K562 (cell line): ENCODE data around the gene DAP. TPM values are rescaled to one million over a fixed set of nuclear protein-coding genes. Genes with fewer than 3 reads are reported as not detected.

Experiments used
- CTBP1 ChIP-seq: fragments of 450-650 bp; IDR thresholded peaks from 2 replicates; pipeline ENCODE4 v1.6.1; 2016; ENCODE audit warnings: borderline replicate concordance
- ETS1 ChIP-seq: conservative IDR thresholded peaks from 2 replicates; pipeline ENCODE4 v1.6.1; 2011; ENCODE audit warnings: low read depth, mild to moderate bottlenecking, low read length; ENCODE audit not compliant: control insufficient read depth
- ETV6 ChIP-seq, 3 experiments: fragments of 150-350 bp in 1 of 3; sonication (generic) in 1 of 3; formaldehyde crosslinking in 1 of 3; IDR thresholded peaks; 2 replicates each; pipeline versions ENCODE4 v1.6.1 to v1.8.0; 2014 to 2022; ENCODE audit warnings: borderline replicate concordance in 2 of 3, low read depth in 2 of 3, antibody characterized with exemption in 1 of 3, low read length in 1 of 3, mild to moderate bottlenecking in 1 of 3, missing genetic modification reagents in 1 of 3
- POLR2H ChIP-seq: IDR thresholded peaks from 2 replicates; pipeline ENCODE4 v1.6.1; 2016; ENCODE audit warnings: missing genetic modification characterization, low read depth, mild to moderate bottlenecking, control low read depth, missing compliant biosample characterization, moderate library complexity
- RBFOX2 ChIP-seq: fragments of 200-400 bp; formaldehyde crosslinking; IDR thresholded peaks from 2 replicates; pipeline ENCODE4 v1.6.1; 2017; ENCODE audit warnings: low read depth, mild to moderate bottlenecking, low read length, moderate library complexity
- ZNF175 ChIP-seq: fragments of 200-800 bp; sonication (Bioruptor generic); IDR thresholded peaks from 2 replicates; pipeline ENCODE4 v1.6.1; 2016; ENCODE audit warnings: low read depth, mild to moderate bottlenecking, missing genetic modification characterization, missing compliant biosample characterization
- ZNF449 ChIP-seq: fragments of 250-450 bp; sonication (Bioruptor Pico); IDR thresholded peaks from 2 replicates; pipeline ENCODE4 v1.8.0; 2022; ENCODE audit warnings: moderate library complexity, mild to moderate bottlenecking, inconsistent platforms
- ZNF766 ChIP-seq: fragments of 200-800 bp; sonication (Bioruptor generic); conservative IDR thresholded peaks from 2 replicates; pipeline ENCODE4 v1.6.1; 2016; ENCODE audit warnings: missing genetic modification characterization, missing compliant biosample characterization
- polyA plus RNA-seq, 8 experiments: library from polyadenylated mRNA; depleted of rRNA in 4 of 8; stranded (reverse) in 5 of 8; unstranded in 3 of 8; fragments of >200 nt; fragmentation: Nextera tagmentation in 2 of 8; fragmentation: Illumina TruSeq in 1 of 8; extraction: Ambion mirVana in 2 of 8; extraction: Trizol in 1 of 8; gene quantifications; 2 replicates each; pipeline versions ENCODE4 v1.2.1 to v1.2.3, GENCODE V29; 2011 to 2014; ENCODE audit warnings: inconsistent platforms in 1 of 8, missing spikeins in 1 of 8
- total RNA-seq, 7 experiments: library from RNA; depleted of rRNA in 6 of 7; stranded (reverse); fragments of >200 nt in 6 of 7; fragmentation: Illumina TruSeq in 2 of 7; extraction: Trizol in 2 of 7; gene quantifications; 2 replicates each; pipeline versions ENCODE4 v1.2.1 to v1.2.3, GENCODE V29; 2011 to 2021; ENCODE audit warnings: low replicate concordance in 1 of 7
- TF ChIP-seq, protein P1 (sequence below), 2 experiments: fragments of 450-650 bp in 1 of 2; sonication (generic) in 1 of 2; formaldehyde crosslinking in 1 of 2; IDR thresholded peaks; 2 replicates each; pipeline versions ENCODE4 v1.7.1 to v1.9.0; 2016 to 2022; ENCODE audit warnings: inconsistent platforms in 1 of 2, mild to moderate bottlenecking in 1 of 2, missing genetic modification reagents in 1 of 2
- TF ChIP-seq, protein P2 (sequence below), 2 experiments: fragments of 450-650 bp in 1 of 2; sonication (generic) in 1 of 2; formaldehyde crosslinking in 1 of 2; IDR thresholded peaks in 1 of 2; conservative IDR thresholded peaks in 1 of 2; 2 replicates each; pipeline versions ENCODE4 v1.6.1 to v1.8.1; 2016 to 2023; ENCODE audit warnings: mild to moderate bottlenecking in 2 of 2, moderate library complexity in 2 of 2, inconsistent platforms in 1 of 2, missing genetic modification reagents in 1 of 2

DAP gene
- total and polyA plus RNA-seq, 9 of the 15 experiments (the other 6 are each of a cell fraction or from before 2014, with no cell fraction given), result 14.1 to 151 (median 34.5) TPM

- TF ChIP-seq, protein P1, sequence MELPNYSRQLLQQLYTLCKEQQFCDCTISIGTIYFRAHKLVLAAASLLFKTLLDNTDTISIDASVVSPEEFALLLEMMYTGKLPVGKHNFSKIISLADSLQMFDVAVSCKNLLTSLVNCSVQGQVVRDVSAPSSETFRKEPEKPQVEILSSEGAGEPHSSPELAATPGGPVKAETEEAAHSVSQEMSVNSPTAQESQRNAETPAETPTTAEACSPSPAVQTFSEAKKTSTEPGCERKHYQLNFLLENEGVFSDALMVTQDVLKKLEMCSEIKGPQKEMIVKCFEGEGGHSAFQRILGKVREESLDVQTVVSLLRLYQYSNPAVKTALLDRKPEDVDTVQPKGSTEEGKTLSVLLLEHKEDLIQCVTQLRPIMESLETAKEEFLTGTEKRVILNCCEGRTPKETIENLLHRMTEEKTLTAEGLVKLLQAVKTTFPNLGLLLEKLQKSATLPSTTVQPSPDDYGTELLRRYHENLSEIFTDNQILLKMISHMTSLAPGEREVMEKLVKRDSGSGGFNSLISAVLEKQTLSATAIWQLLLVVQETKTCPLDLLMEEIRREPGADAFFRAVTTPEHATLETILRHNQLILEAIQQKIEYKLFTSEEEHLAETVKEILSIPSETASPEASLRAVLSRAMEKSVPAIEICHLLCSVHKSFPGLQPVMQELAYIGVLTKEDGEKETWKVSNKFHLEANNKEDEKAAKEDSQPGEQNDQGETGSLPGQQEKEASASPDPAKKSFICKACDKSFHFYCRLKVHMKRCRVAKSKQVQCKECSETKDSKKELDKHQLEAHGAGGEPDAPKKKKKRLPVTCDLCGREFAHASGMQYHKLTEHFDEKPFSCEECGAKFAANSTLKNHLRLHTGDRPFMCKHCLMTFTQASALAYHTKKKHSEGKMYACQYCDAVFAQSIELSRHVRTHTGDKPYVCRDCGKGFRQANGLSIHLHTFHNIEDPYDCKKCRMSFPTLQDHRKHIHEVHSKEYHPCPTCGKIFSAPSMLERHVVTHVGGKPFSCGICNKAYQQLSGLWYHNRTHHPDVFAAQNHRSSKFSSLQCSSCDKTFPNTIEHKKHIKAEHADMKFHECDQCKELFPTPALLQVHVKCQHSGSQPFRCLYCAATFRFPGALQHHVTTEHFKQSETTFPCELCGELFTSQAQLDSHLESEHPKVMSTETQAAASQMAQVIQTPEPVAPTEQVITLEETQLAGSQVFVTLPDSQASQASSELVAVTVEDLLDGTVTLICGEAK (IDR thresholded peaks at IDR 0.05), result 0 out of 2 replicates have a peak, but pooled peaks have one; percentile 51
- TF ChIP-seq, protein P1 (CRISPR knock-in tag; IDR thresholded peaks at IDR 0.05), result no peak
- TF ChIP-seq ZNF175 (CRISPR knock-in tag) (peak; percentile 41; the same call in 1 of the 2 replicates), ETV6 (IDR thresholded peaks at IDR 0.05; ENCODE audit: borderline replicate concordance in 1 of 2, low read depth in 2 of 2, low read length in 1 of 2) (peak in 1 of 2 experiments; percentile 15; a peak in 1 of 4 replicates), ETV6 (CRISPR knock-in tag; IDR thresholded peaks at IDR 0.05; ENCODE audit: borderline replicate concordance) (no peak), POLR2H (tag) (peak; percentile 71; the same call in 1 of the 2 replicates), CTBP1 (0 out of 2 replicates have a peak, but pooled peaks have one; percentile 30), ZNF766 (CRISPR knock-in tag) (peak; percentile 85), RBFOX2 (no peak), ETS1 (no peak), ZNF449 (CRISPR knock-in tag) (no peak)
- TF ChIP-seq, protein P2, sequence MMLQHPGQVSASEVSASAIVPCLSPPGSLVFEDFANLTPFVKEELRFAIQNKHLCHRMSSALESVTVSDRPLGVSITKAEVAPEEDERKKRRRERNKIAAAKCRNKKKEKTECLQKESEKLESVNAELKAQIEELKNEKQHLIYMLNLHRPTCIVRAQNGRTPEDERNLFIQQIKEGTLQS (IDR thresholded peaks at IDR 0.05), result no peak
- TF ChIP-seq, protein P2 (CRISPR knock-in tag; conservative IDR thresholded peaks at IDR 0.05), result 0 out of 2 replicates have a peak, but pooled peaks have one; percentile 35
Observed at GRCh38 chr5:10761933-10762775, 1.1 kb upstream of the DAP start (continued).
